ENCODE results near the gene RPA4.
"Not testable (repeated sequence)": the region's sequence is repeated elsewhere in the genome, so short reads cannot be mapped to it uniquely, and the experiment has no call there.

Gene RPA4, protein sequence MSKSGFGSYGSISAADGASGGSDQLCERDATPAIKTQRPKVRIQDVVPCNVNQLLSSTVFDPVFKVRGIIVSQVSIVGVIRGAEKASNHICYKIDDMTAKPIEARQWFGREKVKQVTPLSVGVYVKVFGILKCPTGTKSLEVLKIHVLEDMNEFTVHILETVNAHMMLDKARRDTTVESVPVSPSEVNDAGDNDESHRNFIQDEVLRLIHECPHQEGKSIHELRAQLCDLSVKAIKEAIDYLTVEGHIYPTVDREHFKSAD
- total RNA-seq: 0.07 to 2.3 (median 0.43) reads per million in 18 experiments

DNA sequence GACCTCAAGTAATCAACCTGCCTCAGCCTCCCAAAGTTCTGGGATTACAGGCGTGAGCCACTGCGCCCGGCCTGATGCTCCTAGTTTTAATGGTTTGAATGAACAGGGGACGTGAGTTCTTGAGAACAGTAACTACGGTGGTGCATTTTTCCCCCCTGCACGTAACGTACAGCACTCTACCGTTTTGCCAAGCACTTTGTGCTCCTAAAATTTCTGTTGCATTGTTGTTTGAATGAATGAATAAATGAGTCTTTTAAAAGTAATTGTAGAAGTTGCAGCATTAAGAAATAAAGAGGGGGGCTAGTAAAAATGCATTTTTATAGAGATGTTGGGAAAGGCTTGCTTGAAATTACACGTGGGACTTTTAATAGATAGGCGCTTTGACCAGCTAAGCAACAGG, at the start of gene RPA4:
TSS of gene RPA4 (plus strand) at position 301 of the 400 bp plus-strand sequence. CDS start 403 bp downstream, outside the sequence.
- no peak for DNase-seq

DNA sequence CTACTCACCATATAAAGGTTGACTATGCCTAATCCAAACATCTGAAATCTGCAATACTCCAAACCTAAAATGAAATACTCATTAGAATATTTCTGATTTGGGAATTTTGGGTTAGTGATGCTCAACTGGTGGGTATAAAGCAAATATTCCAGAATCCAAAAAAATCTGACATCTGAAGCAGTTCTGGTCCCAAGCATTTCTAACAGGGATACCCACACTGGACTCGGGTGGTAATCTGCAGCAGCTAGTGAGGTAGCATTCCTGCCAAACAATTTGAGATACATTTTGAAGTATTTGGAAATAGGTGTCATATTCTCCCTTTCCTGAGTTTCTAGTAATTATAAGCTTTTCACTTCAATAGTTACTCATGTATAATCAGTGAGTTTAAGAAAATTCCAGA, 49.6 kb upstream of the RPA4 start:
- DNase-seq: no peak

DNA sequence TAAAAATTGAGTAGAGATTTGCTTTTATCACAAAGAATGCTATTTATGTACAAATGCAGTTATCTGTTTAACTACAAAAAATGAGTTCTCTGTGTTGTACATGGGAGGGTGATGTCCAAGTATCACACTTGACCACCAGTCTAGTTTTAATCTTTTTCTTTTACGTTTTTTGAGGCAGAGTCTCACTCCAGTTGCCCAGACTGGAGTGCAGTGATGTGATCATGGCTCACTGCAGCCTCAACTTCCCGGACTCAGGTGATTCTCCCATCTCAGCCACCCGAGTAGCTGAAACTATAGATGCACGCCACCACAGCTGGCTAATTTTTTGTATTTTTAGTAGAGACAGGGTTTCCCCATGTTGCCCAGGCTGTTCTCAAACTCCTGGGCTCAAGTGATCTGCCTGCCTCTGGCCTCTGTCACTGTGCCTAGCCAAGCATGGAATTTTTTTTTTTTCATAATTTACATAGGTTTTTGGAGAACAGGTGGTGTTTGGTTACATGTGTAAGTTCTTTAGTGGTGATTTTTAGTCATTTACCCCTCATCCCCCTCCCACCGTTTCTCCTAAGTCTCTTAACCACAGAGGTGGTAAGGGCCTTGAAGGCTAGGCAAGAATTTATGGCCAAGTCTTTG, 47.9 kb upstream of the RPA4 start:
- DNase-seq: no peak

DNA sequence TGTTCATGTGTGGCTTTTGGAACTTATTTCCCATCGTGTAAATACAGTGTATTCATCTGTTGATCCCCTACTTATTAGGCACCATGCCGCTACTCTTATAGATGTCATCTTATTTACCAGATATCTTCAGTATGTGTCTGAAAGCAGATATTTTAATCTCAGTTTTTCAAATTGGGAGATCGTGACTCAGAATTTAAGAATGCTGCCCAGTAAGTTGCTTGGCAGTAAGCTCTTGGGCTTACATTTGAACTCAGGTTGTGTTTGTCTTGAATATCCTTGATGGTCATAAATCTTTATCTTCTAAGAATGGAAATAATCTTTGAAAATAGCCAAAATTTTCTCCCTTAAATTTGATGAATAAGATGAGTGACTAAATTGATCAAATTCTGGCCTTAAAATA, 45.9 kb upstream of the RPA4 start:
- DNase-seq: no peak

DNA sequence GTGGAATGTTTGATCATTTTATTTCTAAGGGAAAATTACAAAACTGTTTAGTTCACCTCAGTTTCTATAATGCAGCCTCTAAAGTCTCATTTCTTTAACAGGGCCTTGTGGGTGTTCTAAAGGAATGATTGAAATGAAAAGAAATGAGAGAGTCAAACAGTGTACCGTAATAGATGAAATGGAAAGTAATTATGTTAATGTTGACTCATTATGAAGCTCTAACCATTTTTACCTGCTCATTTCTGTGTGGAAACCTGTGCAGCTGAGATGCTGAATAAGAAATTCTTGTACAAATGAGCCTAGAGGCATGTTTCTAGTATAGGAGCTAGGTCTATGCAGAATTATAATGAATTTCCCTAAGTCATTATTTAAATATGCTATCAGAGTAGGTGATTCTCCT, 45.2 kb upstream of the RPA4 start:
- no peak for DNase-seq

DNA sequence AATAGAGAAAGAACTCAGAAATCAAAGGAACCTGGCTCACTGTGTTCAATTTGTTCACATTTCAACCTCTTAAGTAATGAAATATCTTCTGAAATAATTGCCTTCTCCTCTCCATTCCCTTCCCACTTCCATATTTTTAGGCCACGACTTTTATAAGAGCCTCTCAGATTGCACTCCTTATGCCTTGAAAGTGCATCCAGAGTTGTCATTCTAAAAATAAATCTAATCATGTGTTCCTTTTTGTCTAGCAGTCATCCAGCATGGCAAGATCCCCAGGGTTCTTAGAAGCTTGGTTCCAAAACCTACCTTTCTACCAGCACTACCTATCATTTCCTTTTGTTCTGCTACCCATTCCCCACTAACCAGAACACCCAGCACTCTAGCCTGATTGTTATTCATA, 42.4 kb upstream of the RPA4 start:
- peak in 1 of 2 donors; percentile 11 for DNase-seq

DNA sequence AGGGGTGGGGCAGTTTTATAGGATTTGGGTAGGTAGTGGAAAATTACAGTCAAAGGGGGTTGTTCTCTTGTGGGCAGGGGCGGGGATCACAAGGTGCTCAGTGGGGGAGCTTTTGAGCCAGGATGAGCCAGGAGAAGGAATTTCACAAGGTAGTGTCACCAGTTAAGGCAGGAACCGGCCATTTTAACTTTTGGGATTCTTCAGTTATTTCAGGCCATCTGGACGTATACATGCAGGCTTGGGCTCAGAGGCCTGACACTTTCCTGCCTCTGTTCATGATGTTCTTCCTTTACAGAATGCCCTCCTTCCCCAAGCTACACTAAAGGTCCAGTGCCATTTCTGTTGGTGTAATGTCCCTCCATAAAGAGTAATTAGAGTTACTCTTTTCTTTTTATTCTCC, 41.8 kb upstream of the RPA4 start:
- not testable (repeated sequence) for DNase-seq

DNA sequence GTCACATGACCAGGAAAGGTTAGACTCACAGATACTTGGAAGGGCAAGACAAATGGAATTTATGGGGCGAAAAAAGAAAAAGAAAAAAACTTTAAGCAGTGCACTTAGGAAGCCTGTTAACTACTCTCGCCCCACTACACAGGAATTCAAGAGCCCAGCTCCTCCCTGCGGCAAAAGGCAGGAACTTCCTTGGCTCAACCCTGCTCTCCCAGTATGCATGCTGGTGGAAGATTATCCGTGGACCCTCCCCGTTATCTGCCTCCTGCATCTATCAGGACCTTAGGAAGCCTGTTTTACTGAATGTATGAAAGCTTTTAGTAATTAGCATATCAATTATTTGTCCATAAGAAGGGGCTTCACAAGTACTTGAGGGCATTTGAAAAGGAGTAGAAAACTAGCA, 40.1 kb upstream of the RPA4 start:
- no peak for DNase-seq

DNA sequence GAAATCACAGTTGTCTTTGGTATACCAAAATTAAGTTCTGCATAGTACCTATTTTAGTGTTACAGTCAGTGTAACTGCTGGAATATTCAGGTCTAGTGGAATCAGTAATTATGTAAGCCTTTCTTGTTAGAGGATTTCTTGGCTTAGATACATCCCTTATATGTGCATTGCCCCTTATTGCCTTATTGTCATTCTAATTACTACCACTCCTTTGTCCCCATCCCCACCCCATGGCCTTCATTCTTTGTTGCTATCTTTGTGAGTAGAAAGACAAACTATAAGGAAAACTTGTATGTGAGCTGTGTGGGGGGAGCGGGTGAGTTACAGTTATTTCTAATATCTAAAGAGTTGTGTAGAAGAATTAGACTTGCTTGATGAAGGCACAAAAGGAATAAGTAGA, 36.9 kb upstream of the RPA4 start:
- no peak for DNase-seq

DNA sequence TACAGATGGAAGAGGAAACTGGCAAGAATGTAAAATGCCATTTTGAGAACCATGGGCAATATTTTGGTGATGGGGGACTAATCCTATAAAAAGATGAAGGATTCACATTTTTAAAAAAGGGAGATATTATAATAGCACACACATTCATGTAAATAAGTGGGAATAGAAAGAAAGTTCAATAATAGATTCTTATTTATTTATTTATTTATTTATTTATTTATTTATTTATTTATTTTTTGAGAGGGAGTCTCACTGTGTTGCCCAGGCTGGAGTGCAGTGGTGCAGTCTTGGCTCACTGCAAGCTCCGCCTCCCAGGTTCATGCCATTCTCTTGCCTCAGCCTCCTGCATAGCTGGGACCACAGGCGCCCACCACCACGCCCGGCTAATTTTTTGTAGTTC, 24.3 kb upstream of the RPA4 start:
- not testable (repeated sequence) for DNase-seq

DNA sequence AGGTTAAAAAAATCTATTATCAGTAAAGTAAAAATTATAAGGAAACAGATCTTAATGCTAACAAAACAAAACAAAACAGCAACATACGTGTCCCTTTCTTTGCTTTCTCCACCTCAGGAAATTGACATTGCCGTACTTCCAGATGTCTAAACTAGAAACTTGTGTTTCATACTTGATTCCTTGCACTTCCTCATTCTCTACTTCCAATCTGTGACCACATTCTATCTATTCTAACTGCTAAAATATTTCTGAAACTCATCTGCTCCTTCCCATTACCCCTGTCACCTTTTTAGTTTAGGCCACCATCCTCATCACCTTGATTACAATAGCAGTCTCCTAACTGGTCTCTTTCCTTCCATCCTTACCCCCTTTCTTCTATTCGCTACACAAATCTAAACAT, 22.5 kb upstream of the RPA4 start:
- DNase-seq: no peak

DNA sequence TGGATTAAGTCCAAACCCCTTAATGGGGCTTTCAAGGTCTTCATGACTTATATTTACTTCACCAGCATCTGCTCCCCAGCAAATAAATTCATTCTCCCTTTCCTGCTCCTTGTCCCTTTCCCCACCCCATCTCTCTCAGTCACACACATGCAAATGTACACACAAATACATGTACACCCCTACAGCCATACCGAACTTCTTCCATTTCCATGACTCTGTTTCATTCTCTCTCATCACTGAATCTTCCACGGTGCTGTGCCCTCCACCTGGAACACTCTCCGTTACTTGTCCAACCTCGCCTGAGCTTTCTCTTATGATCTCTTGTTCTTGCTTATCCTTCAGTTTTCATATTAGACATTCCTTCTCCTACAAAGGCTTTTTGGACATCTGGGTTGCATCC, 22.0 kb upstream of the RPA4 start:
- DNase-seq: no peak

DNA sequence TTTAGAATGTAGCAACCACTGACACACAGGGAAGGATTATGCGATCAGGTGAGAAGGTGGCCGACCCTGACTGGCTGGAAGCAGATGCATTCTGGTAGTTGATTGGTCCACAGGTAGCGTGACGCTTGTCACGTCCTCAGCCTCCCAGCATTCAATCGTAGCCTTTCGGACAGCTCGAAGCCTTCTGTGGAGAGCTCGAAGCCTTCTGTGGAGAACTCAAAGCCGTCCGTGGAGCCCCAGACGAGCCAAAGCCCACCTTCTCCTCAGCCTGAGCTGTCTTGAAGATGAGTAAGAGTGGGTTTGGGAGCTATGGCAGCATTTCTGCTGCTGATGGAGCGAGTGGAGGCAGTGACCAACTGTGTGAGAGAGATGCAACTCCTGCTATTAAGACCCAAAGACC, 319 bp downstream of the RPA4 start:
- no peak for DNase-seq

DNA sequence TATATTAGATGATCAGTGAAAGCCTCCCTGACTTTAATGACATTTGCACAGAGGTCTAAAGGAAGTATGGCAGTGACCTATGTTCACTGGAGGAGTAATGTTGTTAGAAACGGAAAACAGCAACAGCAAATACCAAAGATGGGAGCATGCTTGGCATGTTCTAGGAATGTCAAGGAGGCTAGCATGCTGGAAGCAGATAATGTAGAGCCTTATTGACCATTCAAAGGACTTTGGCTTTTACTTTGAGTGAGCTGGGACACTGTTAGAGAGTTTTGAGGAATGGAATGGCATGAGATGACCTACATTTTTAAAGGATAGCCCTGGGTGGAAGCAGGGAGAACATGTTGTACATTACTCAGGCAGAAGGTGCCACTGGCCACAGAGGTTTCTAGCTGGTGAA, 6.0 kb downstream of the RPA4 start:
- no peak for DNase-seq

DNA sequence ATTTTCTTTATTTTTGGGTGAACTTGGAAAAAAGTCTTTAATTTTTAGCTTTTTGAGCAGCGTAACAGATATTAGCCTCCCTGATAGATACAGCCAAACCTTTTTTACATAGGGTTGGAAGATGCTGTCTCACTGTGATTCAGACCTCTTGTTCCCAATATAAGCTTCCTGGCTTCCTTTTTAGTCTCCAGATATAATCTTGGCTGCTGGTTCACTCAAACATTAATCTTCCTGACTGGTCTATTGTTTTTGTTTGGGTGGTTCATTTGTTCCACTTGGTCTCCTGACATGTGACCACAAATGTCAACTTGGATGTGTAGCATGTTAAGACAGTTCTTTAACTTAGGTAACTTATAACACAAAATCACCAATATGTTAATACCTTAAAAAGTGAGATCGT, 23.0 kb downstream of the RPA4 start:
- no peak for DNase-seq

DNA sequence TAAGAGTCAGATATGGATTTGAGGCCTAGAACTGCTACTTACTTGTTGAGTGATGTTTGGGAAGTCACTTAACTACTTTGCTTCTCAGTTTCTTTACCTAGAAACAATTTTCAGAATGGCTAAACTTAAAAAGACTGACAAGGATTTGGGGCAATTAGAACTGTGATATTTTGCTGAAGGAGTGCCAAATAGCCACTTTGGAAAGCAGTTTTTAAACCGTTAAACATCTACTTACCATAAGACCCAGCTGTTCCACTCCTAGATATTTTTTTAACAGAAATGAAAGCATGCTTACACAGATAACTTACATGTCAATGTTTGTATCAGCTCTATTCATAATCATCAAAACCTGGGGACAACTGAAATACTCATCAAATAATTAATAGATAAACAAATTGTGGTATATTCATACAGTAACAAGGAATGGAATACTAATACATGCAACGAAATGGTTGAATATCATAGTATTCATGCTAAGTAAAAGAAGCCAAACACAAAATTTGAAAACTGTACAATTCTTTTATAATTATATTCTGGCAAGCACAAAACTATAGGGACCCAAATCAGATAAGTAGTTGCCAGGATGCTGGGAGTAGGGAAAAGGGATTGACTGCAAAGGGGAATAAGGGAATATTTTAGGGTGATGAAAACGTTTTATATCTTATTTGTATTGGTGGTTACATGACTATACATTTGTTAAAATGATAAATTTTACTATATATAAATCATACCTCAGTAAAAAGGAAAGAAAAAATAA, 24.0 kb downstream of the RPA4 start:
- DNase-seq: no peak

DNA sequence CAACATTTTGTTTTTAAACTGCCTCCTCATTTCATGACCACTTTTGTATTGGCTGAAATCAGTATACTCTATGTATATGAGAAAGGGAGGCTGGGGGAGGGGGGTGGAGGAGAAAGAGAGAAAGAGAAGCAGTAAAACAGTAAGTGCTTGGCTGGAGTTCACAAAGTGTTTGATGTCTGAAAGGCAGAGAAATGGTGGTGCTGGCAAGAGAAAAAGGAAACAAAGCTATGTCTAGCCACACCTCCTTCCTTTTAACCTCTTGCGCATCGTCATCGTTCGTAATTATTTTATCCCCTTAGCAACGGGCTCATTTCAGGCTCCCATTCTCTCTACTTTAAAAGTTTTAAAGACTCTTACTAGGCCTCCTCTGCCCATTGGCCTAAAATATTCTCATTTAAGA, 25.6 kb downstream of the RPA4 start:
- no peak for DNase-seq

DNA sequence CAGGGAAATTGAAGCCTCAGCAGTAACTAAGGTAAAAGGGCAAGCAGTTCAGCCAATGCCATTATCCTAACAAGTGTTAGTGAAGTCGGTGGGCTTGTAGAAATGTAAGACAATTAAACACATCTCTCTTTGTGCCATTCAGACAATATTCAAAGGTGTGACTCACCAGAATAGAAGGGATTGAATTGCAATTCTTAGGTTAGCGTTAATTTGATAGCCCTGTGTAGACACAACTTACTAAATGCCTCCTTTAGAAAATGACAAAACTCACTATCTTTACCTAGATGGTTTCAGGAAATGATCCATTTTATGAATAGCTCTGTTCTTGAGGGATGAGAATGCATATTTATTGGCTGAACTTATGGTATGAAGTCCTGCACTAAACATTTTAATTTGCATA, 35.2 kb downstream of the RPA4 start:
- no peak for DNase-seq

DNA sequence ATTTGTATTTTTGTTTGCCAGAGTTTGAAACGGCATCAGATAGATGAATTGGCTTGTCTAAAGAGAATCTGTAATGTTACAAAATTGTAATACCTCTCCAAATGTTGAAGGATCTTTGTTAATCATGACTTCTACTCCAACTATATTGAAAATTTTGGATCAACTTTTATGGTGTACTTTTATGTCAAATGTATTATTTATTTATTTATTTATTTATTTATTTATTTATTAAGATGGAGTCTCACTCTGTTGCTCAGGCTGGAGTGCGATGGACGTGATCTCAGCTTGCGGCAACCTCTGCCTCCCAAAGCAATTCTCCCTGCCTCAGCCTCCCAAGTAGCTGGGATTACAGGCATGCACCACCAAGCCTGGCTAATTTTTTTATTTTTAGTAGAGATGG, 36.0 kb downstream of the RPA4 start:
- DNase-seq: no peak

DNA sequence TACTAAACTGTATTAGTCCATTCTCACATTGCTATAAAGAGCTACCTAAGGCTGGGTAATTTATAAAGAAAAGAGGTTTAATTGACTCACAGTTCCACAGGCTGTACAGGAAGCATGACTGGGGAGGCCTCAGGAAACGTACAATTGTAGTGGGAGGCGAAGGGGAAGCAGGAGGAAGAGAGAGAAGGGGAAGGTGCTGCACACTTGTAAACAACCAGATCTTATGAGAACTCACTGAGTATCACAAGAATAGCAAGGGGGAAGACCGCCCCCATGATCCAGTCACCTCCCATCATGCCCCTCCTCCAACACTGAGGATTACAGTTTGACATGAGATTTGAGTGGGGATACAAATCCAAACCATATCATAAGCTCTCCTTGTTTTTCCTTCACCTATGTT, 40.9 kb downstream of the RPA4 start:
- DNase-seq: peak in 1 of 2 donors; percentile 17

DNA sequence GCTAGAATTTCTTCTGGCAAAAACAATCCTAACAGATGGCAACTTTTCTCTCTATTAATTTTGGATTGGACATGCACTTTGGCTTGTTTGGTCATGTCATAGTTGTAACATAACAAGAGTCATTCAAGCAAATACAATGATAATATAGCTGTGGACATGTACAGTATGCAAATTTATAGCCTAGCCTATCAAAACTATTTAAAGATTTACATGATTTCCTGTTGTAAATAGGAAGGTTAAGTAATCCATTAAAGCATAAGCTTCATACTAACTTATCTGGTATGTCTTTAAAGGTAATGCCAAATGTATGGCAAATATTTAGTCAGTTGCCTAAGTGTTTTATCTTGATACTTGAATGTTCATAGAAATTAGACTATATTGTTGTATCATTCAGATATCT, 45.3 kb downstream of the RPA4 start:
- DNase-seq: no peak
